Activated CD4-positive, alpha-beta memory T cell treated with anti-CD3 and anti-CD28 coated beads, Interleukin-2, amount 10 ng/mL, durations not matched to agents 7 days and 5 days (primary cell): ENCODE measurements around the gene ADPRH. TPM values are rescaled to one million over a fixed set of nuclear protein-coding genes. Genes with fewer than 3 reads are reported as not detected.

Experiments used
- CTCF ChIA-PET: fragments of 350-600 bp; sonication (Branson Sonifier 250); formaldehyde crosslinking; loops from one replicate; lab custom pipeline; 2021; ENCODE audit warnings: antibody characterized with exemption, inconsistent platforms; lab: Charles Lee
- POLR2A ChIA-PET: fragments of 350-600 bp; sonication (Branson Sonifier 250); formaldehyde crosslinking; loops from one replicate; lab custom pipeline; 2021; ENCODE audit warnings: antibody characterized with exemption; lab: Charles Lee
- DNase-seq: peaks from one replicate; pipeline ENCODE4 v3.0.0-alpha.2; 2020
- H3K27ac Mint-ChIP-seq: one replicate; pipeline ENCODE4 v1.8.0; 2021; ENCODE audit warnings: mild to moderate bottlenecking, mixed read lengths
- H3K27me3 Mint-ChIP-seq: one replicate; pipeline ENCODE4 v1.8.0; 2021; ENCODE audit warnings: mixed read lengths
- H3K36me3 Mint-ChIP-seq: one replicate; pipeline ENCODE4 v1.8.0; 2021; ENCODE audit warnings: low read depth, mixed read lengths
- H3K4me1 Mint-ChIP-seq: one replicate; pipeline ENCODE4 v1.8.0; 2021; ENCODE audit warnings: mixed read lengths
- H3K4me3 Mint-ChIP-seq: one replicate; pipeline ENCODE4 v1.8.0; 2021; ENCODE audit warnings: mild to moderate bottlenecking, mixed read lengths
- H3K9me3 Mint-ChIP-seq: one replicate; pipeline ENCODE4 v1.8.0; 2021; ENCODE audit warnings: mixed read lengths
- total RNA-seq, 2 experiments: library from RNA; stranded (reverse); gene quantifications; one replicate each; pipeline ENCODE4 v1.2.3, GENCODE V29; 2021

Gene ADPRH
- 1 to 10 TPM; 8.6 to 8.8 TPM for total RNA-seq

GRCh38 chr3:119579366-119580066 is at the start of gene ADPRH:
TSS of gene ADPRH (plus strand) at chr3:119579492. CDS start at chr3:119582170, 2,678 bp downstream.
- H3K4me3 Mint-ChIP-seq, result peak within 1 kb of the TSS; percentile 87
- ChIA-PET CTCF (interaction anchor here (0.9 to 4.8 kb wide), 3 partner anchors 20 to 22 kb away, joined by 3 to 21 read pairs (median 4); partner anchors contain the start of gene CD80), POLR2A (interaction anchor here (1.3 to 3.9 kb wide), 9 partner anchors 8 to 116 kb away, joined by 3 to 31 read pairs (median 3); partner anchors contain the start of genes CD80, COX17, POGLUT1 and TMEM39A)
- peak within 1 kb of the TSS; percentile 83 for H3K27ac Mint-ChIP-seq
- H3K27me3 Mint-ChIP-seq, result no peaks in the 10 kb centered on the region
- peaks cover 36% of the 10 kb centered on the region for H3K4me1 Mint-ChIP-seq
- DNase-seq, result peak; percentile 68
- H3K9me3 Mint-ChIP-seq, result no peaks in the 10 kb centered on the region
- H3K36me3 Mint-ChIP-seq, result peaks cover 4% of the 10 kb centered on the region

- POLR2A ChIA-PET, result interaction anchor here (0.9 to 1.4 kb wide), 2 partner anchors 14 to 32 kb away, joined by 3 to 5 read pairs; partner anchors contain the start of gene TIMMDC1
Observed at GRCh38 chr3:119529883-119530282, 49.4 kb upstream of the ADPRH start.

DNA sequence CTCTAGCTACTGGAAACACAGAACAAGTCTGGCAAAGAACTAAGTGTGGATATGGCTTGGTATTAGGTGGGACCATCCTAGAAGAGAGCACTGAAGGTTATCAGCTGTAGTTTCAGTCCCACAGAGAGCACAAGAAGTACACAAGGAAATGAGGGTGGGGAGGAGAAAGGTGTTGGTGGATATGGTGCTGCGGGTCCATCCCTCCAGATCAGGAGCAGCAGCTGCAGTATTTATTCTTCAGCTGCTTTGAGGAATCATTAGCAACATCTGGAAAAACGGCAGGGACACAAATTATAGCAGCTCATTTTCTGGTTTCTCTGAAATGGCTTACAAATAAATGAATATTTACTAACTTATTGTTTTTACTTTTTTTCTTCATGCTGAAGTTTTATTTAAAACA is 48.8 kb upstream of the ADPRH start:
- ChIA-PET CTCF (no interaction called here), POLR2A (interaction anchor here (0.9 to 1.4 kb wide), 2 partner anchors 13 to 32 kb away, joined by 3 to 5 read pairs; partner anchors contain the start of gene TIMMDC1)
- Mint-ChIP-seq H3K27ac (no peak overlapping the region), H3K4me3 (no peak overlapping the region), H3K36me3 (peaks cover 77% of the 10 kb centered on the region), H3K4me1 (peaks cover 3% of the 10 kb centered on the region), H3K9me3 (no peaks in the 10 kb centered on the region), H3K27me3 (no peaks in the 10 kb centered on the region)
- no peak for DNase-seq

More at GRCh38 chr3:119529883-119530282, 49.4 kb upstream of the ADPRH start:
- Mint-ChIP-seq H3K27ac (no peak overlapping the region), H3K36me3 (peaks cover 78% of the 10 kb centered on the region), H3K27me3 (no peaks in the 10 kb centered on the region), H3K9me3 (no peaks in the 10 kb centered on the region), H3K4me3 (no peak overlapping the region), H3K4me1 (peaks cover 3% of the 10 kb centered on the region)
- DNase-seq, result no peak
- CTCF ChIA-PET, result no interaction called here

DNA sequence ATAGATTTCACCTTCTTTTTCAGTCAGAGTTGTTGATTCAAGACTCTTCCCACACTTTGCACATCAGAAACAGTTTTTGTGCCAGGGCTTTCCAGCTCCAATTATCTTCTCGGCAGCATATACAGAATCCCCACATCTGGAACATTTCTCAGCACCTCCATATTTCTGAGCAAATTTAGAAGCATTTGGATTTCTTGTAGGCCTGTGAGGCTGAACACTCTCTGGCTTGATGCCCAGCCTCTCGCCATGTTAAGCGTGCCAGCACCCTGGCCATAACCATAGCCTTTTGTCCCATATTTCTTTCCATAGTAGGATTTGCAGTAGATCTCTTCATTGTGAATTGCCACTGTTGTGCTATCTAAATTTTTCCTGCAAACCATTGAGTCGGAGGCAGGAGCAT is 48.1 kb upstream of the ADPRH start:
- ChIA-PET POLR2A (interaction anchor here (0.9 kb wide), 1 partner anchor 33 kb away, joined by 5 read pairs; the partner anchor contains the start of gene TIMMDC1), CTCF (no interaction called here)
- H3K27ac Mint-ChIP-seq, result no peak overlapping the region
- no peak overlapping the region for H3K4me3 Mint-ChIP-seq
- H3K9me3 Mint-ChIP-seq, result no peaks in the 10 kb centered on the region
- H3K4me1 Mint-ChIP-seq, result peaks cover 3% of the 10 kb centered on the region
- H3K36me3 Mint-ChIP-seq, result peaks cover 75% of the 10 kb centered on the region
- H3K27me3 Mint-ChIP-seq, result no peaks in the 10 kb centered on the region
- no peak for DNase-seq

DNA sequence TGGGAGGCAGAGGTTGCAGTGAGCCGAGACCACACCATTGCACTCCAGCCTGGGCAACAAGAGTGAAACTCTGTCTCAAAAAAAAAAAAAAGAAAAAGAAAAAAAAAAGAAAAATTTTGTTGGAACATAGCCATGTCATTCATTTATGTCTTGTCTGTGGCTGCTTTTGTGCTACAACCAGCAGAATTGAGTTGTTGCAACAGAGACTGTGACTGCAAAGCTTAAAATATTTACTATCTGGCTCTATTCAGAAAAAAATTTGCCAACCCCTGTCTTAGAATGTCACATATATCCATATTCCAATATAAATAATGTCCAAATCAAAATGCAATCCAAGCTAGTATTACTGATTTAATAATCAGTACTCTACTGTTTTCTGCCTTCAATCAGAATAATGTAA is 45.0 kb upstream of the ADPRH start:
- H3K27me3 Mint-ChIP-seq, result no peaks in the 10 kb centered on the region
- DNase-seq, result no peak
- H3K4me3 Mint-ChIP-seq, result no peak overlapping the region
- peaks cover 66% of the 10 kb centered on the region for H3K36me3 Mint-ChIP-seq
- ChIA-PET POLR2A (interaction anchor here (0.7 kb wide), 1 partner anchor 72 kb away, joined by 3 read pairs; no protein-coding TSS in a partner anchor), CTCF (interaction anchor here (0.7 kb wide), 1 partner anchor 73 kb away, joined by 3 read pairs; no protein-coding TSS in a partner anchor)
- H3K4me1 Mint-ChIP-seq, result peaks cover 5% of the 10 kb centered on the region
- H3K27ac Mint-ChIP-seq, result no peak overlapping the region
- no peaks in the 10 kb centered on the region for H3K9me3 Mint-ChIP-seq

GRCh38 chr3:119536757-119537156 is 42.5 kb upstream of the ADPRH start:
- CTCF ChIA-PET, result interaction anchor here (1.3 kb wide), 1 partner anchor 144 kb away, joined by 3 read pairs; no protein-coding TSS in a partner anchor
- H3K27ac Mint-ChIP-seq, result no peak overlapping the region
- H3K27me3 Mint-ChIP-seq, result no peaks in the 10 kb centered on the region
- H3K4me1 Mint-ChIP-seq, result peaks cover 9% of the 10 kb centered on the region
- H3K4me3 Mint-ChIP-seq, result no peak overlapping the region
- no peak for DNase-seq
- POLR2A ChIA-PET, result no interaction called here
- peaks cover 68% of the 10 kb centered on the region for H3K36me3 Mint-ChIP-seq
- H3K9me3 Mint-ChIP-seq, result no peaks in the 10 kb centered on the region

GRCh38 chr3:119538772-119539171 is 40.5 kb upstream of the ADPRH start:
- no peaks in the 10 kb centered on the region for H3K27me3 Mint-ChIP-seq
- peaks cover 12% of the 10 kb centered on the region for H3K4me1 Mint-ChIP-seq
- H3K36me3 Mint-ChIP-seq, result peaks cover 68% of the 10 kb centered on the region
- H3K9me3 Mint-ChIP-seq, result no peaks in the 10 kb centered on the region
- ChIA-PET CTCF (interaction anchor here (1.3 kb wide), 1 partner anchor 19 kb away, joined by 3 read pairs; no protein-coding TSS in a partner anchor), POLR2A (no interaction called here)
- DNase-seq, result no peak
- H3K27ac Mint-ChIP-seq, result no peak overlapping the region
- no peak overlapping the region for H3K4me3 Mint-ChIP-seq

DNA sequence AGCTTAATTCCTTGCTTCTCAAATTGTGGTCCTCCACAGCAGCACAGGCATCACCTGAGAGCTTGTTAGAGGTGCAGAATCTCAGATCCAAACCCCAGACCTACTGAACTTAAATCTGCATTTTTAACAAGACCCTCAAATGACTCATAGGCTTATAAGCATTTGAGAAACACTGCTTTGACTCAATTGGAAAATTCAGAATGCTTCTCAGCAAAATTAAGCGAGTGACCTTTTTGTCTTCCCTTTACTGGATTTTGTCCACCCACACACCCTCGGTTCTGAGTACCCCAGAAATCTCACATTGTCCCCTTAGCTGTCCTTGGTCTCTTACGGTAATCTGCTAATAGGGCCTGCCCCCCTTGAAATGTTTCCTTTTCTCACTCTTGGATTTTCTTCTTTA is 37.7 kb upstream of the ADPRH start:
- DNase-seq, result no peak
- ChIA-PET CTCF (no interaction called here), POLR2A (interaction anchor here (1.0 kb wide), 1 partner anchor 43 kb away, joined by 4 read pairs; the partner anchor contains the start of gene TIMMDC1)
- H3K27me3 Mint-ChIP-seq, result no peaks in the 10 kb centered on the region
- H3K27ac Mint-ChIP-seq, result no peak overlapping the region
- peaks cover 80% of the 10 kb centered on the region for H3K36me3 Mint-ChIP-seq
- H3K4me1 Mint-ChIP-seq, result peaks cover 20% of the 10 kb centered on the region
- H3K4me3 Mint-ChIP-seq, result no peak overlapping the region
- H3K9me3 Mint-ChIP-seq, result no peaks in the 10 kb centered on the region

DNA sequence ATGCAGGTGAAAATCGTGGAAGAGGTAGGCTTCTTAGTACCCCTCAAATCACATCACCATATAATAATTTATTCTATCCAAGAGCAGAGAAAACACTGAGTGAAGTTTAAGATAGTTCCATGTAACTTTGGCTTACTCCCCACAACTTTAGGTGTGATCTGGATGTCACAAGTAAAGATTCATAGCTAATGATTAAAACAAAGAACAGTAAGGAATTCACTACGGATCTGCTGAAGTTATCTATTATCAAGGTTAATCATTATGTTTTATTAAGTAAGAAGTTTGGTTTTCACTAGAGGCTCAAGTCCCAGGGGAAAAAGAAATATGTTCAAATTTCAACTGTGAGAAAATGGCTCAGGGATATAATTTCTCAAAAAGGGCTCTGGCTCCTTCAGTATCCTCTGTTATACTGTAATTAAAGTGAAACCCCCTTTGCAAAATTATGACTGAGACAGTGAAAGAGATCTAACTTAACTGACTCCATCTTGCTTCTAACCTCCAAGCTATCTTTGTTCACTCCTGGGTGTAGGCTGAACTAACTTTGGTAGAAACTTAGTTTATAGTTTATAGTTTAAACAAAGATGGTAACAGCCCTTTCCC is 37.0 kb upstream of the ADPRH start:
- no peak overlapping the region for H3K4me3 Mint-ChIP-seq
- DNase-seq, result no peak
- POLR2A ChIA-PET, result no interaction called here
- H3K27ac Mint-ChIP-seq, result no peak overlapping the region
- H3K9me3 Mint-ChIP-seq, result no peaks in the 10 kb centered on the region
- peaks cover 23% of the 10 kb centered on the region for H3K4me1 Mint-ChIP-seq
- CTCF ChIA-PET, result no interaction called here
- no peaks in the 10 kb centered on the region for H3K27me3 Mint-ChIP-seq
- peaks cover 76% of the 10 kb centered on the region for H3K36me3 Mint-ChIP-seq

GRCh38 chr3:119543147-119543546 is 36.1 kb upstream of the ADPRH start:
- Mint-ChIP-seq H3K27me3 (no peaks in the 10 kb centered on the region), H3K4me1 (peaks cover 25% of the 10 kb centered on the region), H3K4me3 (no peak overlapping the region), H3K9me3 (no peaks in the 10 kb centered on the region), H3K36me3 (peaks cover 80% of the 10 kb centered on the region), H3K27ac (no peak overlapping the region)
- ChIA-PET CTCF (interaction anchor here (0.7 kb wide), 1 partner anchor 9 kb away, joined by 3 read pairs; no protein-coding TSS in a partner anchor), POLR2A (interaction anchor here (0.7 kb wide), 1 partner anchor 13 kb away, joined by 3 read pairs; no protein-coding TSS in a partner anchor)
- DNase-seq, result no peak

- no peak for DNase-seq
- H3K4me3 Mint-ChIP-seq, result no peak overlapping the region
- no peaks in the 10 kb centered on the region for H3K9me3 Mint-ChIP-seq
- no peak overlapping the region for H3K27ac Mint-ChIP-seq
- ChIA-PET CTCF (no interaction called here), POLR2A (no interaction called here)
- H3K4me1 Mint-ChIP-seq, result peaks cover 38% of the 10 kb centered on the region
- no peaks in the 10 kb centered on the region for H3K27me3 Mint-ChIP-seq
- H3K36me3 Mint-ChIP-seq, result peaks cover 83% of the 10 kb centered on the region
Observed at GRCh38 chr3:119547227-119547626, 32.1 kb upstream of the ADPRH start.

- Mint-ChIP-seq H3K27ac (no peak overlapping the region), H3K4me3 (no peak overlapping the region), H3K36me3 (peaks cover 80% of the 10 kb centered on the region), H3K9me3 (no peaks in the 10 kb centered on the region), H3K27me3 (no peaks in the 10 kb centered on the region), H3K4me1 (peaks cover 36% of the 10 kb centered on the region)
- ChIA-PET CTCF (no interaction called here), POLR2A (no interaction called here)
- DNase-seq, result no peak
Observed at GRCh38 chr3:119548341-119548740, 31.0 kb upstream of the ADPRH start.
